Measurements from ENCODE around the gene VCX3A. TPM values are rescaled to one million over a fixed set of nuclear protein-coding genes. Genes with fewer than 3 reads are reported as not detected.
"Not testable (repeated sequence)": the region's sequence is repeated elsewhere in the genome, so short reads cannot be mapped to it uniquely, and the experiment has no call there.

The VCX3A gene
- not detected for total RNA-seq

- H3K4me1 ChIP-seq; H3K27me3 ChIP-seq; H3K4me3 ChIP-seq; H3K36me3 ChIP-seq; intact Hi-C loops (cut with DNase I); DNase-seq (ENCODE audit: low spot score in 2 of 2); H3K9me3 ChIP-seq; H3K27ac ChIP-seq: not testable (repeated sequence)
These were observed at the start of gene VCX3A for GRCh38 chrX:6535018-6535417. Gene VCX3A (minus strand): TSS chrX:6535118. CDS start chrX:6534497, 621 bp downstream.

- Histone ChIP-seq H3K4me3 (no peak overlapping the region), H3K36me3 (no peaks in the 10 kb centered on the region), H3K9me3 (no peaks in the 10 kb centered on the region), H3K4me1 (no peaks in the 10 kb centered on the region), H3K27me3 (no peaks in the 10 kb centered on the region), H3K27ac (no peak overlapping the region)
- intact Hi-C loops (cut with DNase I), result no loop called here
- DNase-seq (ENCODE audit: low spot score in 2 of 2), result no peak
- no peak for TF ChIP-seq CTCF (IDR thresholded peaks at IDR 0.05)
These were observed 39.8 kb upstream of the VCX3A start for GRCh38 chrX:6574762-6575161.

- no peaks in the 10 kb centered on the region for H3K36me3 ChIP-seq
- H3K4me3 ChIP-seq, result no peak overlapping the region
- intact Hi-C loops (cut with DNase I), result no loop called here
- H3K4me1 ChIP-seq, result no peaks in the 10 kb centered on the region
- H3K27me3 ChIP-seq, result no peaks in the 10 kb centered on the region
- H3K9me3 ChIP-seq, result no peaks in the 10 kb centered on the region
- no peak overlapping the region for H3K27ac ChIP-seq
- no peak for DNase-seq (ENCODE audit: low spot score in 2 of 2)
- TF ChIP-seq CTCF (IDR thresholded peaks at IDR 0.05), result no peak
These were observed 33.1 kb upstream of the VCX3A start for GRCh38 chrX:6568031-6568430.

GRCh38 chrX:6558979-6559378, 24.1 kb upstream of the VCX3A start:
- intact Hi-C loops (cut with DNase I), result no loop called here

GRCh38 chrX:6557690-6558089, 22.8 kb upstream of the VCX3A start:
- no peak for TF ChIP-seq CTCF (IDR thresholded peaks at IDR 0.05)
- Histone ChIP-seq H3K4me3 (no peak overlapping the region), H3K9me3 (no peaks in the 10 kb centered on the region), H3K4me1 (no peaks in the 10 kb centered on the region), H3K27me3 (no peaks in the 10 kb centered on the region), H3K36me3 (no peaks in the 10 kb centered on the region), H3K27ac (no peak overlapping the region)
- no peak for DNase-seq (ENCODE audit: low spot score in 2 of 2)
- intact Hi-C loops (cut with DNase I), result no loop called here

More at GRCh38 chrX:6558979-6559378, 24.1 kb upstream of the VCX3A start:
- no peaks in the 10 kb centered on the region for H3K36me3 ChIP-seq
- no peaks in the 10 kb centered on the region for H3K9me3 ChIP-seq
- no peak for DNase-seq (ENCODE audit: low spot score in 2 of 2)
- H3K4me1 ChIP-seq, result no peaks in the 10 kb centered on the region
- H3K27me3 ChIP-seq, result no peaks in the 10 kb centered on the region
- no peak overlapping the region for H3K27ac ChIP-seq
- TF ChIP-seq CTCF (IDR thresholded peaks at IDR 0.05), result no peak
- no peak overlapping the region for H3K4me3 ChIP-seq

GRCh38 chrX:6550999-6551398, 16.1 kb upstream of the VCX3A start:
- no peak for DNase-seq (ENCODE audit: low spot score in 2 of 2)
- Histone ChIP-seq H3K27me3 (no peaks in the 10 kb centered on the region), H3K27ac (no peak overlapping the region), H3K9me3 (no peaks in the 10 kb centered on the region), H3K36me3 (no peaks in the 10 kb centered on the region), H3K4me1 (no peaks in the 10 kb centered on the region), H3K4me3 (no peak overlapping the region)
- intact Hi-C loops (cut with DNase I), result no loop called here
- TF ChIP-seq CTCF (IDR thresholded peaks at IDR 0.05), result no peak
